WTC11 (cell line): ENCODE data around the gene CEP192. TPM values are rescaled to one million over a fixed set of nuclear protein-coding genes. Genes with fewer than 3 reads are reported as not detected.

Experiments used
- ATAC-seq: fragments of 200-7000 bp; cut with Tn5 transposase; 2 replicates; pipeline ENCODE4 v1.10.0; 2021; ENCODE audit warnings: mild to moderate bottlenecking, moderate library complexity
- CTCF ChIA-PET: fragments of 300-600 bp; sonication (Branson Sonifier 250); formaldehyde crosslinking; loops from one replicate; lab custom pipeline; 2021; ENCODE audit warnings: antibody characterized with exemption; lab: Charles Lee
- POLR2A ChIA-PET: fragments of 350-600 bp; sonication (Branson Sonifier 250); formaldehyde crosslinking; loops from one replicate; lab custom pipeline; 2021; ENCODE audit warnings: antibody characterized with exemption; lab: Charles Lee
- DNase-seq: peaks from one replicate; pipeline ENCODE4 v3.0.0; 2021; ENCODE audit warnings: low spot score
- H3K27ac Mint-ChIP-seq: 2 replicates; pipeline ENCODE4 v1.8.0; 2021; ENCODE audit warnings: mixed read lengths
- H3K27me3 Mint-ChIP-seq: 2 replicates; pipeline ENCODE4 v1.8.0; 2021; ENCODE audit warnings: low read depth, mild to moderate bottlenecking, moderate library complexity, mixed read lengths
- H3K36me3 Mint-ChIP-seq: 2 replicates; pipeline ENCODE4 v1.8.0; 2021; ENCODE audit warnings: mixed read lengths
- H3K4me1 Mint-ChIP-seq: 2 replicates; pipeline ENCODE4 v1.8.0; 2022; ENCODE audit warnings: mixed read lengths
- H3K4me3 Mint-ChIP-seq: 2 replicates; pipeline ENCODE4 v1.8.0; 2021; ENCODE audit warnings: mild to moderate bottlenecking, moderate library complexity, mixed read lengths
- H3K9me3 Mint-ChIP-seq: 2 replicates; pipeline ENCODE4 v1.8.0; 2021; ENCODE audit warnings: mixed read lengths
- E2F1 ChIP-seq: sonication (generic); formaldehyde crosslinking; IDR thresholded peaks from 2 replicates; pipeline ENCODE4 v1.8.0; 2022; ENCODE audit warnings: mild to moderate bottlenecking, missing genetic modification reagents
- ERG ChIP-seq: fragments of 250-450 bp; sonication (Bioruptor Pico); IDR thresholded peaks from 2 replicates; pipeline ENCODE4 v1.8.0; 2021; ENCODE audit warnings: mild to moderate bottlenecking
- ESRRA ChIP-seq: sonication (generic); formaldehyde crosslinking; IDR thresholded peaks from 2 replicates; pipeline ENCODE4 v1.8.1; 2022; ENCODE audit warnings: mild to moderate bottlenecking, missing genetic modification reagents, borderline replicate concordance
- ETV6 ChIP-seq: sonication (generic); formaldehyde crosslinking; IDR thresholded peaks from 2 replicates; pipeline ENCODE4 v1.8.1; 2022; ENCODE audit warnings: mild to moderate bottlenecking, missing genetic modification reagents
- FOXJ3 ChIP-seq: sonication (generic); formaldehyde crosslinking; IDR thresholded peaks from 2 replicates; pipeline ENCODE4 v1.9.0; 2021; ENCODE audit warnings: missing genetic modification reagents, mild to moderate bottlenecking, borderline replicate concordance
- FOXP4 ChIP-seq: sonication (generic); formaldehyde crosslinking; IDR thresholded peaks from 2 replicates; pipeline ENCODE4 v1.8.0; 2022; ENCODE audit warnings: mild to moderate bottlenecking, missing genetic modification reagents
- IRF1 ChIP-seq: sonication (generic); formaldehyde crosslinking; IDR thresholded peaks from 2 replicates; pipeline ENCODE4 v1.8.0; 2023; ENCODE audit warnings: missing genetic modification reagents
- IRF2 ChIP-seq: sonication (generic); formaldehyde crosslinking; IDR thresholded peaks from 2 replicates; pipeline ENCODE4 v1.8.0; 2022; ENCODE audit warnings: low read depth, missing genetic modification reagents, borderline replicate concordance
- MXD4 ChIP-seq: fragments of 250-450 bp; sonication (Bioruptor Pico); IDR thresholded peaks from 2 replicates; pipeline ENCODE4 v1.8.0; 2021; ENCODE audit warnings: mild to moderate bottlenecking, moderate library complexity, borderline replicate concordance
- MYBL2 ChIP-seq: sonication (generic); formaldehyde crosslinking; IDR thresholded peaks from 2 replicates; pipeline ENCODE4 v1.8.1; 2023; ENCODE audit warnings: mild to moderate bottlenecking, moderate library complexity, missing genetic modification reagents
- NFATC4 ChIP-seq: fragments of 250-450 bp; sonication (Bioruptor Pico); IDR thresholded peaks from 2 replicates; pipeline ENCODE4 v1.9.0; 2021; ENCODE audit warnings: mild to moderate bottlenecking
- NFYB ChIP-seq: sonication (generic); formaldehyde crosslinking; conservative IDR thresholded peaks from 2 replicates; pipeline ENCODE4 v1.8.0; 2022; ENCODE audit warnings: low read depth, missing genetic modification reagents
- RELA ChIP-seq: sonication (generic); formaldehyde crosslinking; IDR thresholded peaks from 2 replicates; pipeline ENCODE4 v1.8.1; 2022; ENCODE audit warnings: missing genetic modification reagents, mild to moderate bottlenecking, borderline replicate concordance
- RORB ChIP-seq: fragments of 250-450 bp; sonication (Bioruptor Pico); IDR thresholded peaks from 2 replicates; pipeline ENCODE4 v1.9.0; 2021; ENCODE audit warnings: mild to moderate bottlenecking
- SMAD4 ChIP-seq: sonication (generic); formaldehyde crosslinking; IDR thresholded peaks from 2 replicates; pipeline ENCODE4 v1.8.0; 2022; ENCODE audit warnings: mild to moderate bottlenecking, missing genetic modification reagents
- ZBTB21 ChIP-seq: sonication (generic); formaldehyde crosslinking; IDR thresholded peaks from 2 replicates; pipeline ENCODE4 v1.8.1; 2023; ENCODE audit warnings: mild to moderate bottlenecking, missing genetic modification reagents, borderline replicate concordance
- ZBTB43 ChIP-seq: sonication (generic); formaldehyde crosslinking; IDR thresholded peaks from 2 replicates; pipeline ENCODE4 v1.8.1; 2023; ENCODE audit warnings: mild to moderate bottlenecking, missing genetic modification reagents
- ZNF138 ChIP-seq: sonication (generic); formaldehyde crosslinking; conservative IDR thresholded peaks from 2 replicates; pipeline ENCODE4 v1.8.1; 2022; ENCODE audit warnings: mild to moderate bottlenecking, moderate library complexity, missing genetic modification reagents
- ZNF232 ChIP-seq: sonication (generic); formaldehyde crosslinking; IDR thresholded peaks from 2 replicates; pipeline ENCODE4 v1.8.0; 2022; ENCODE audit warnings: mild to moderate bottlenecking, missing genetic modification reagents
- ZNF263 ChIP-seq: sonication (generic); formaldehyde crosslinking; IDR thresholded peaks from 2 replicates; pipeline ENCODE4 v1.8.1; 2022; ENCODE audit warnings: low read depth, mild to moderate bottlenecking, moderate library complexity, missing genetic modification reagents
- ZNF396 ChIP-seq: fragments of 250-450 bp; sonication (Bioruptor Pico); IDR thresholded peaks from 2 replicates; pipeline ENCODE4 v1.8.0; 2021; ENCODE audit warnings: mild to moderate bottlenecking, moderate library complexity, borderline replicate concordance
- ZNF423 ChIP-seq: fragments of 250-450 bp; sonication (Bioruptor Pico); IDR thresholded peaks from 2 replicates; pipeline ENCODE4 v2.1.2; 2022; ENCODE audit warnings: mild to moderate bottlenecking, moderate library complexity
- total RNA-seq: library from RNA; stranded (reverse); gene quantifications from 3 replicates; pipeline ENCODE4 v1.2.3, GENCODE V29; 2021
- TF ChIP-seq, protein P1 (sequence below): sonication (generic); formaldehyde crosslinking; IDR thresholded peaks from 2 replicates; pipeline ENCODE4 v1.8.1; 2023; ENCODE audit warnings: mild to moderate bottlenecking, missing genetic modification reagents, moderate library complexity
- TF ChIP-seq, protein P2 (sequence below): sonication (generic); formaldehyde crosslinking; IDR thresholded peaks from 2 replicates; pipeline ENCODE4 v1.8.1; 2023; ENCODE audit warnings: mild to moderate bottlenecking, missing genetic modification reagents
- TF ChIP-seq, protein P3 (sequence below): fragments of 200-600 bp; IDR thresholded peaks from 2 replicates; pipeline ENCODE4 v1.8.0; 2022; ENCODE audit warnings: antibody characterized with exemption

Gene CEP192
- total RNA-seq, 1 experiment from 2014 or later: 25.4 TPM

GRCh38 chr18:12995424-12995823 lies 4.3 kb downstream of the CEP192 start (continued):
- TF ChIP-seq E2F1 (CRISPR knock-in tag) (no peak), ZBTB43 (no peak), NFYB (CRISPR knock-in tag) (no peak), ERG (CRISPR knock-in tag) (no peak), RORB (CRISPR knock-in tag) (no peak), ESRRA (no peak), ZNF138 (CRISPR knock-in tag) (no peak), MYBL2 (CRISPR knock-in tag) (no peak), FOXP4 (CRISPR knock-in tag) (no peak), ETV6 (CRISPR knock-in tag) (no peak)
- TF ChIP-seq, protein P1, sequence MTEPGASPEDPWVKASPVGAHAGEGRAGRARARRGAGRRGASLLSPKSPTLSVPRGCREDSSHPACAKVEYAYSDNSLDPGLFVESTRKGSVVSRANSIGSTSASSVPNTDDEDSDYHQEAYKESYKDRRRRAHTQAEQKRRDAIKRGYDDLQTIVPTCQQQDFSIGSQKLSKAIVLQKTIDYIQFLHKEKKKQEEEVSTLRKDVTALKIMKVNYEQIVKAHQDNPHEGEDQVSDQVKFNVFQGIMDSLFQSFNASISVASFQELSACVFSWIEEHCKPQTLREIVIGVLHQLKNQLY (CRISPR knock-in tag): no peak
- TF ChIP-seq, protein P2, sequence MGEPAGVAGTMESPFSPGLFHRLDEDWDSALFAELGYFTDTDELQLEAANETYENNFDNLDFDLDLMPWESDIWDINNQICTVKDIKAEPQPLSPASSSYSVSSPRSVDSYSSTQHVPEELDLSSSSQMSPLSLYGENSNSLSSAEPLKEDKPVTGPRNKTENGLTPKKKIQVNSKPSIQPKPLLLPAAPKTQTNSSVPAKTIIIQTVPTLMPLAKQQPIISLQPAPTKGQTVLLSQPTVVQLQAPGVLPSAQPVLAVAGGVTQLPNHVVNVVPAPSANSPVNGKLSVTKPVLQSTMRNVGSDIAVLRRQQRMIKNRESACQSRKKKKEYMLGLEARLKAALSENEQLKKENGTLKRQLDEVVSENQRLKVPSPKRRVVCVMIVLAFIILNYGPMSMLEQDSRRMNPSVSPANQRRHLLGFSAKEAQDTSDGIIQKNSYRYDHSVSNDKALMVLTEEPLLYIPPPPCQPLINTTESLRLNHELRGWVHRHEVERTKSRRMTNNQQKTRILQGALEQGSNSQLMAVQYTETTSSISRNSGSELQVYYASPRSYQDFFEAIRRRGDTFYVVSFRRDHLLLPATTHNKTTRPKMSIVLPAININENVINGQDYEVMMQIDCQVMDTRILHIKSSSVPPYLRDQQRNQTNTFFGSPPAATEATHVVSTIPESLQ: no peak
- TF ChIP-seq, all 79 proteins: peak for 0

GRCh38 chr18:12995952-12996477 lies 4.9 kb downstream of the CEP192 start:
- no peaks in the 10 kb centered on the region for H3K9me3 Mint-ChIP-seq
- no peak overlapping the region for H3K27ac Mint-ChIP-seq
- H3K36me3 Mint-ChIP-seq: no peaks in the 10 kb centered on the region; the same call in none of the 2 replicates
- ChIA-PET CTCF (no interaction called here), POLR2A (interaction anchor here (0.6 kb wide), 1 partner anchor 16 kb away, joined by 3 read pairs; no protein-coding TSS in a partner anchor)
- ATAC-seq (no peak), DNase-seq (no peak)
- H3K4me1 Mint-ChIP-seq: no peaks in the 10 kb centered on the region; the same call in 1 of the 2 replicates
- H3K27me3 Mint-ChIP-seq: no peaks in the 10 kb centered on the region
- TF ChIP-seq SMAD4 (CRISPR knock-in tag) (no peak), IRF2 (CRISPR knock-in tag) (no peak), FOXJ3 (CRISPR knock-in tag) (no peak), ZBTB21 (CRISPR knock-in tag) (no peak), ZNF396 (CRISPR knock-in tag) (no peak), IRF1 (CRISPR knock-in tag) (no peak), NFATC4 (CRISPR knock-in tag) (no peak), ZBTB43 (no peak), ZNF263 (CRISPR knock-in tag) (no peak), RELA (CRISPR knock-in tag) (no peak), ZNF232 (CRISPR knock-in tag) (no peak), ZNF423 (CRISPR knock-in tag) (no peak), MXD4 (CRISPR knock-in tag) (no peak)
- TF ChIP-seq, protein P3, sequence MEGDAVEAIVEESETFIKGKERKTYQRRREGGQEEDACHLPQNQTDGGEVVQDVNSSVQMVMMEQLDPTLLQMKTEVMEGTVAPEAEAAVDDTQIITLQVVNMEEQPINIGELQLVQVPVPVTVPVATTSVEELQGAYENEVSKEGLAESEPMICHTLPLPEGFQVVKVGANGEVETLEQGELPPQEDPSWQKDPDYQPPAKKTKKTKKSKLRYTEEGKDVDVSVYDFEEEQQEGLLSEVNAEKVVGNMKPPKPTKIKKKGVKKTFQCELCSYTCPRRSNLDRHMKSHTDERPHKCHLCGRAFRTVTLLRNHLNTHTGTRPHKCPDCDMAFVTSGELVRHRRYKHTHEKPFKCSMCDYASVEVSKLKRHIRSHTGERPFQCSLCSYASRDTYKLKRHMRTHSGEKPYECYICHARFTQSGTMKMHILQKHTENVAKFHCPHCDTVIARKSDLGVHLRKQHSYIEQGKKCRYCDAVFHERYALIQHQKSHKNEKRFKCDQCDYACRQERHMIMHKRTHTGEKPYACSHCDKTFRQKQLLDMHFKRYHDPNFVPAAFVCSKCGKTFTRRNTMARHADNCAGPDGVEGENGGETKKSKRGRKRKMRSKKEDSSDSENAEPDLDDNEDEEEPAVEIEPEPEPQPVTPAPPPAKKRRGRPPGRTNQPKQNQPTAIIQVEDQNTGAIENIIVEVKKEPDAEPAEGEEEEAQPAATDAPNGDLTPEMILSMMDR: no peak
- H3K4me3 Mint-ChIP-seq: no peak overlapping the region
